ENCODE results near the gene SLC39A1.
"Not testable (repeated sequence)": the region's sequence is repeated elsewhere in the genome, so short reads cannot be mapped to it uniquely, and the experiment has no call there.

SLC39A1 gene, protein sequence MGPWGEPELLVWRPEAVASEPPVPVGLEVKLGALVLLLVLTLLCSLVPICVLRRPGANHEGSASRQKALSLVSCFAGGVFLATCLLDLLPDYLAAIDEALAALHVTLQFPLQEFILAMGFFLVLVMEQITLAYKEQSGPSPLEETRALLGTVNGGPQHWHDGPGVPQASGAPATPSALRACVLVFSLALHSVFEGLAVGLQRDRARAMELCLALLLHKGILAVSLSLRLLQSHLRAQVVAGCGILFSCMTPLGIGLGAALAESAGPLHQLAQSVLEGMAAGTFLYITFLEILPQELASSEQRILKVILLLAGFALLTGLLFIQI

DNA sequence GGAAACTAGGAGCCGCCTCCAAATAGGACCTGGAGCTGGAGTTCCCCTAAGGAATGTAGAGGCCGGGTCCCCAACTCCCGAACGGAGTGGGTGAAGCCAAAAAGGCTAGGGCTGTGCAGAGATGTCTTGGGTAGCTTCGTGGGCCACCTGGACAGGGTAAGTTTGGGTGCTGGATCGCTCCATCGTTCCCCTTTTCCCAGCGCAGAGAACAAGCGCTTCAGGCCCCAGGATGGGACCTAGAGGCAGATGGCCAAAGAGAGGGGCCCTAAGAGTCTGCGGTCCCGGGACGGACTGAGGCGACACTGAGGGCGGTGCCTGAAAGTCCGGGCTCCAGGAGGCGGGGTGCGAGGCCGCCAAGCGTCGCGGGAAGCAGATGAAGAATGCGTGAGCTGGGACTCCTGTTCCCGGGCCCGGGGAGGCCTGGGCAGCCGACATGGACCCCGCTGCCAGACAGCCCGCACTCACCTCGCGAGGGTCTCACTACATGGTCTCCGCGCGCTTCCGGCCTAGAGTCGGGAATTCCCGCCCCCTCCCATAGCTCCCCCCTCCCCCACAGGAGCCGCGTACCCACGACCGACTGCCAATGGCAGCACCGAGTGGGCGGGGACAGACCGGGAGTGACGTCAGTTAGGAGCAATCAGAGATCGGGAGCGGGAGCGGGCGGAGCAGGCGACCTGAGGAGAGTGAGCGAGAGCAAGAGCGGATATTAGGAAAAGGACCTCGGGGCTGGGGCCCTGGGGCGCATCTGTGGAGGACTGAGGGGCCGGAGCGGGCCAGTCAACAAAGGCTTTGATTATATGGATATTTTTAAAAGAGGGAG is at the start of gene SLC39A1:
SLC39A1 (minus strand) TSS at position 508 of the 820 bp plus-strand sequence. CDS start 822 bp downstream, outside the sequence.
- peak; percentile 96 for DNase-seq (ENCODE audit: low spot score)
- peak; percentile 82 for FAIRE-seq

DNA sequence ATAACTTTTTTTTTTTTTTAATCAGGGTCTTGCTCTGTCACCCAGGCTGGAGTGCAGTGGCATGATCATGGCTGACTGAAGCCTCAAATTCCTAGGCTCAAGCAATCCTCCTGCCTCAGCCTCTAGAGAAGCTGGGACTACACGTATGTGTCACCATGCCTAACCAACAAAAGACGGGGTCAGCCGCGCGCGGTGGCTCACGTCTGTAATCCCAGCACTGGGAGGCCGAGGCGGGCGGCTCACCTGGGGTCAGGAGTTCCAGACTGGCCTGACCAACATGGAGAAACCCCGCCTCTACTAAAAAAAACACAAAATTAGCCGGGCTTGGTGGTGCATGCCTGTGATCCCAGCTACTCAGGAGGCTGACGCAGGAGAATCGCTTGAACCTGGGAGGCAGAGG is 49.2 kb upstream of the SLC39A1 start:
- DNase-seq (ENCODE audit: low spot score); FAIRE-seq: not testable (repeated sequence)

- no peak for FAIRE-seq
Measured at GRCh38 chr1:154012129-154012528, 48.8 kb upstream of the SLC39A1 start.

DNA sequence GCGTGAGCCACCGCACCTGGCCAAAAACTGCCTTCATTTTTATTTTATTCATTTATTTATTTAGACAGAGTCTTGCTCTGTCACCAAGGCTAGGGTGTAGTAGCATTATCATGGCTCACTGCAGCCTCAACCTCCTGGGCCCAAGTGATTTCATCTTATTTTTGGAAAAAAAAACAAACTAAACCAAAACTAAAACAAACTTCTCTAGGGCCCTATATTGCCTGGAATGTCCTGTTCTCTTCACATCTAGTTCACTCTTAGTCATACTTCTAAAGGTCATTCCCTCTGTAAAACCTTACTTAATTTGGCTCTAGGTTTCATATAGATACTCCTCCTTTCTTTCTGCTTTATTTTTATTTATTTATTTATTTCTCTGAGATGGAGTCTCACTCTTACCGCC is 42.8 kb upstream of the SLC39A1 start:
- DNase-seq (ENCODE audit: low spot score) = no peak

More at GRCh38 chr1:154012129-154012528, 48.8 kb upstream of the SLC39A1 start:
- DNase-seq (ENCODE audit: low spot score) = no peak

GRCh38 chr1:154000420-154000819 is 37.1 kb upstream of the SLC39A1 start:
- no peak for FAIRE-seq
- DNase-seq (ENCODE audit: low spot score) = no peak

More for the DNA sequence above, 42.8 kb upstream of the SLC39A1 start:
- no peak for FAIRE-seq

DNA sequence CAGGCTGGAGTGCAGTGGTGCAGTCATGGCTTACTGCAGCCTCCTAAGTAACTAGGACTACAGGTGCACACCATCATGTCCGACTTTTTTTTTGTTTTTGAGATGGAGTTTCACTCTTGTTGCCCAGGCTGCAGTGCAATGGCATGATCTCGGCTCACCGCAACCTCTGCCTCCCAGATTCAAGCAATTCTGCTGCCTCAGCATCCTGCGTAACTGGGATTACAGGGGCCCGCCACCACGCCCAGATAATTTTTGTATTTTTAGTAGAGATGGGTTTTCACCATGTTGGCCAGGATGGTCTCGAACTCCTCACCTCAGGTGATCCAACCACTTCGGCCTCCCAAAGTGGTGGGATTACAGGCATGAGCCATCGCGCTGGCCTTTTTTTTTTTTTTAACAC is 33.5 kb upstream of the SLC39A1 start:
- not testable (repeated sequence) for FAIRE-seq; DNase-seq (ENCODE audit: low spot score)

DNA sequence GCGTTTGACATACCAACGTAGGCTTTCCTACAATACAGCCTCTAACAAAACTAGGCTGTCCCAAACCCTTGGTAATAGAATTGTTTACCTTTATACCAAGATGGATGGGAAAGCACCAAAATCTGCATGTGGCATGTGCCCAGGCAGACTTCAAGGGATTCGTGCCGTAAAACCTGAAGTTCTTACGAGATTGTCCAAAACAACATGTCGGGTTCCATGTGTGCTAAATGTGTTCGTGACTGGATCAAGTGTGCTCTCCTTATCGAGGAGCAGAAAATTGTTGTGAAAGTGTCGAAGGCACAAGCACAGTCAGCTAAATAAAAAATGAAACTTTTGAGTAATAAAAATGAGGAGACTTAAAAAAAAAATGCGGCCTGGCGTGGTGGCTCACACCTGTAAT is 32.3 kb upstream of the SLC39A1 start:
- FAIRE-seq (no peak), DNase-seq (ENCODE audit: low spot score) (no peak)

DNA sequence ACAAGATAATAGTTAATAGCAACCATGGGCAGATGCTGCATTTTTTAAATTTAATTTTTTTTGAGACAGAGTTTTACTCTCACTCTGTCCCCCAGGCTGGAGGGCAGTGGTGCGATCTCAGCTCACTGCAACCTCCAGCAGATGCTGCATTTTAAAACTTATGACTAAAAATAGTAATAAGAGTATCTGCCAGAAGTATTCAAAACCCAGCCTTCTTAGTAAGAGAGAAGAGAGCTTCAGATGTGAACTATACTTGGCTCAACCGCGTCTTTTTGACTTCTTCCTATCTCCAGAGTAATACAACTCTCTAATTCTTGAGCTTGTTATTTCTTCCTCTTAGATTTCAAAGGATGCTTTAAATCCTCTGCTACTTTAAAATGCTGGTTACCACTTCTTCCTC is 31.9 kb upstream of the SLC39A1 start:
- DNase-seq (ENCODE audit: low spot score) (no peak), FAIRE-seq (no peak)

- FAIRE-seq = no peak
- DNase-seq (ENCODE audit: low spot score) = no peak
Measured at GRCh38 chr1:153991806-153992205, 28.5 kb upstream of the SLC39A1 start.

DNA sequence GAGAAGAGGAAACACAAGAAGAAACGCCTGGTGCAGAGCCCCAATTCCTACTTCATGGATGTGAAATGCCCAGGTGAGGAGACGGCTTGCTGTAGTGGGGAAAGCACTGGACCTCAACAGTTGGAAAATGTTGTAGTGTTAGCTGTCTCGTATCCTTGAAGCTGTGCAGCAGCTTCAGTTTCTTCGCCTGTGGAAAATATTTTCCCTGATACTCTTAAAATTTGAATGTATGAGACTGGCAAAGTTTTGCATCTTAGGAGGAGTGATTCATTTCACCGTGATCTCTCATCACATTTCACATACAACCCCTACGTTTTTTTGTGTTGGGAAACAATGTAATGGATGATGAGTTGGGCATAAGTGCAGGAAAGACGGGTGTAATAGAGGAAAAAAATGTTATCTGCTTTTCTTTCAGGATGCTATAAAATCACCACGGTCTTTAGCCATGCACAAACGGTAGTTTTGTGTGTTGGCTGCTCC is 27.9 kb upstream of the SLC39A1 start:
- FAIRE-seq = no peak
- no peak for DNase-seq (ENCODE audit: low spot score)

DNA sequence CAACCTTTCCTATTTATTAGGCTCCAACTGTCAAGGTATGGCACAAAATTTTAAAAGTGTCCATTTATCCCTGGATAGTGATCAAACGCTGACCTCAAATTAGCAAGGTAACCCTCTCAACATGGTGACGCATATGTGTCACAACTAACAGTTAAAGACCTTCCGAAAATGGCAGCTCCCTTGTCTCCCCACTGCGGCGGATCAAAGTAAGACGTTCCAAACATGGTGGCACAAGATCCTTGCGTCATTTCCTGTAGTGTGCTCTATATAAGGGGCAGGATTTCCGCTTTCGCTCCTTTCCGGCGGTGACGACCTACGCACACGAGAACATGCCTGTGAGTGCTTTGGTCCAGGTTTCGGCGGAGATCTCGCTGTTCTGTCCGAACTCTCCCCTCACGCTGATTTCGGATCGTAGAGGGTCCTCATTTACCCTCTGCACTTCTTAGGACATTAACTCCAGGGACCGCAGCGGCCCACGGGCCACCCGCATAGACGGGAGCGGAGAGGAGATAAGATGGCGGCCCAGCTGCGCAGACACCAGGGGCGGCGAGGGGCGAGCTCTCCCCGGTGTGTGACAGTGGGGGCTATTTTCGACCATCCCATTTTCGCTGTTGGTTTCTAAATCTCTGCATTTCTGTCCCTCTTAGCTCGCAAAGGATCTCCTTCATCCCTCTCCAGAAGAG is 27.3 kb upstream of the SLC39A1 start, which contains the start of gene RPS27:
RPS27 (plus strand) TSS at position 295 of the 683 bp plus-strand sequence; CDS start at position 330, 35 bp downstream.
- DNase-seq (ENCODE audit: low spot score) (peak; percentile 95), FAIRE-seq (peak; percentile 17)

DNA sequence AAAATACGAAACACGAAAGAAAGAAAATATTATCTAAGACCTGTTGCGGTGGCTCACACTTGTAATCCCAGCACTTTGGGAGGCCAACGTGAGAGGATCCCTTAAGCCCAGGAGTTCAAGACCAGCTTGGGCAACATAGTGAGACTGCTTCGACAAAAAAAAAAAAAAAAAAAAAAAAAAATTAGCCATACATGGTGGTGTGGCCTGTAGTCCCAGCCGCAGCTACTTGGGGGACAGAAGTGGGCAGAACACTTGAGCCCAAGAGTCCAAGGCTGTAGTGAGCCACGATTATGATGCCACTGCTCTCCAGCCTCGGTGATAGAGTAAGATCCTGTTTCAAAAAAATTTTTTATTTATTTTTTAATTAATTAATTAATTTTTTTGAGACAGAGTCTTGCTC is 24.3 kb upstream of the SLC39A1 start:
- no peak for DNase-seq (ENCODE audit: low spot score)
- FAIRE-seq = no peak

- FAIRE-seq (no peak), DNase-seq (ENCODE audit: low spot score) (peak; percentile 94)
Measured at GRCh38 chr1:153985941-153986761, 22.8 kb upstream of the SLC39A1 start, which contains the start of gene RAB13. TSS of gene RAB13 (minus strand) at chr1:153986339. CDS start at chr1:153986236, 103 bp downstream.

GRCh38 chr1:153985341-153985912 is 22.1 kb upstream of the SLC39A1 start:
- no peak for DNase-seq (ENCODE audit: low spot score)
- FAIRE-seq = no peak

DNA sequence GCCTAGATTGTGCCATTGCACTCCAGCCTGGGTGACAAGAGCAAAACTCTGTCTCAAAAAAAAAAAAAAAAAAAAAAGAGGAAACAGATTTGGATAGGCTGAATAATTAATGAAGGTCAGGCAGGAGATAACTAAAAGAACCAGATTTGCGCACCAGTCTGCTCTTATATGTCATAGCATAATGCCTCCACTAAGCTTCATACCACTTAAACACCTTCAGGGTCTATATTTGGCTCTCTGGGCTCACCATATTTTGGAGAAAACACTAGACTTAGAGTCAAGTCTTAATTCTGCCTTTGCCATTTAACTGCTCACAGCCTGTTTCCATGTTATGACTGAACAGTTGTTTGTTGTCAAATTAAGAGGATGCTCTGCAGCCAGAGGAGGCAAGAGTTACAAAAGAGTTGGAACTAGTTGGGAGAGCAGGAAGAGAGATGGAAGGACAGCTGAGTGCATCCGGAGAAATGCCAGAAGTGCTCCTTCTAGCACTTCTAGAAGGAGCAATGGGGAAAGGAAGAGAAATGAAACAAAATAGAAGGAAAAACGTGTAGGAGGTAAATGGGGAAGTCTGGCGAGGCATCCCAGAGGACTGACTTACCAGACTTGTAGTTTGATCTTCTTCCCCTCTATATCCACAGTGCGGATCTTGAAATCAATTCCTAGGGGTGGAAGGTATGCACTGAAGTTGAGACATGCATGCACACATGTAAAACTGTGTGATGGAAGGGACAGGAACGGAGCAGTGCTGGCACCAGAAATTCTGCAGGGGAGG is 21.0 kb upstream of the SLC39A1 start:
- FAIRE-seq (no peak), DNase-seq (ENCODE audit: low spot score) (no peak)

- not testable (repeated sequence) for FAIRE-seq; DNase-seq (ENCODE audit: low spot score)
Measured at GRCh38 chr1:153981735-153982134, 18.4 kb upstream of the SLC39A1 start.

GRCh38 chr1:153979091-153979490 is 15.8 kb upstream of the SLC39A1 start:
- not testable (repeated sequence) for DNase-seq (ENCODE audit: low spot score); FAIRE-seq

GRCh38 chr1:153978274-153978909 is 15.1 kb upstream of the SLC39A1 start:
- DNase-seq (ENCODE audit: low spot score) (no peak), FAIRE-seq (no peak)

Data from urothelium cell line (cell line).